A549 (cell line): ENCODE measurements around the gene MAL.
A peak's percentile ranks its signal among the peaks of the same experiment; 100 is the strongest.

Experiments used
- CHD2 ChIP-seq: fragments of 150-350 bp; IDR thresholded peaks from 2 replicates; pipeline ENCODE4 v1.6.1; 2014; ENCODE audit warnings: low read length; ENCODE audit not compliant: partially characterized antibody
- CTCF ChIP-seq: fragments of >200 bp; sonication (Bioruptor Twin); formaldehyde crosslinking; IDR thresholded peaks from 3 replicates; pipeline ENCODE4 v1.5.1; 2016
- GATA3 ChIP-seq: IDR thresholded peaks from 2 replicates; pipeline ENCODE4 v1.6.1; 2012; ENCODE audit warnings: borderline replicate concordance
- MAFK ChIP-seq: fragments of 450-650 bp; IDR thresholded peaks from 2 replicates; pipeline ENCODE4 v1.6.1; 2014; ENCODE audit not compliant: partially characterized antibody
- PBX3 ChIP-seq: IDR thresholded peaks from 2 replicates; pipeline ENCODE4 v1.6.1; 2012
- PHF8 ChIP-seq: fragments of 200-600 bp; sonication (generic); IDR thresholded peaks from 2 replicates; pipeline ENCODE4 v1.6.1; 2016; ENCODE audit warnings: low read depth, mild to moderate bottlenecking, antibody characterized with exemption, moderate library complexity, borderline replicate concordance
- POLR2A ChIP-seq: IDR thresholded peaks from 2 replicates; pipeline ENCODE4 v1.6.1; 2012; ENCODE audit warnings: mild to moderate bottlenecking, low read length
- RAD21 ChIP-seq, 2 experiments: fragments of >200 bp in 1 of 2; sonication (Bioruptor Twin) in 1 of 2; formaldehyde crosslinking in 1 of 2; IDR thresholded peaks in 1 of 2; conservative IDR thresholded peaks in 1 of 2; 2 replicates in 1 of 2; 3 replicates in 1 of 2; pipeline ENCODE4 v1.6.1; 2012 to 2018; ENCODE audit warnings: inconsistent platforms in 1 of 2
- RFX5 ChIP-seq: fragments of 450-650 bp; IDR thresholded peaks from 2 replicates; pipeline ENCODE4 v1.7.1; 2014; ENCODE audit warnings: antibody characterized with exemption, mild to moderate bottlenecking, moderate library complexity
- SMC3 ChIP-seq: fragments of >200 bp; sonication (Bioruptor Twin); formaldehyde crosslinking; IDR thresholded peaks from 3 replicates; pipeline ENCODE4 v1.6.1; 2018; ENCODE audit warnings: inconsistent platforms
- TF ChIP-seq, protein P1 (sequence below): fragments of >200 bp; sonication (Bioruptor Twin); formaldehyde crosslinking; IDR thresholded peaks from 3 replicates; pipeline ENCODE4 v1.6.1; 2016

- no peak for TF ChIP-seq CTCF
- TF ChIP-seq, protein P1, sequence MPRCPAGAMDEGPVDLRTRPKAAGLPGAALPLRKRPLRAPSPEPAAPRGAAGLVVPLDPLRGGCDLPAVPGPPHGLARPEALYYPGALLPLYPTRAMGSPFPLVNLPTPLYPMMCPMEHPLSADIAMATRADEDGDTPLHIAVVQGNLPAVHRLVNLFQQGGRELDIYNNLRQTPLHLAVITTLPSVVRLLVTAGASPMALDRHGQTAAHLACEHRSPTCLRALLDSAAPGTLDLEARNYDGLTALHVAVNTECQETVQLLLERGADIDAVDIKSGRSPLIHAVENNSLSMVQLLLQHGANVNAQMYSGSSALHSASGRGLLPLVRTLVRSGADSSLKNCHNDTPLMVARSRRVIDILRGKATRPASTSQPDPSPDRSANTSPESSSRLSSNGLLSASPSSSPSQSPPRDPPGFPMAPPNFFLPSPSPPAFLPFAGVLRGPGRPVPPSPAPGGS, result no peak
- 0 out of 2 replicates have a peak, but pooled peaks have one; percentile 10 for TF ChIP-seq PHF8
- TF ChIP-seq GATA3, result no peak
- no peak for TF ChIP-seq SMC3
- TF ChIP-seq MAFK, result no peak
- no peak for TF ChIP-seq PBX3
- TF ChIP-seq RAD21 (conservative IDR thresholded peaks at IDR 0.05 in 1 of 2, IDR thresholded peaks at IDR 0.05 in 1 of 2), result no peak
- no peak for TF ChIP-seq POLR2A
- no peak for TF ChIP-seq CHD2
- no peak for TF ChIP-seq RFX5
These were observed 13.3 kb downstream of the MAL start for GRCh38 chr2:95038635-95039298.
